Mesothelial cell of epicardium (in vitro differentiated cells): Measurements from ENCODE around the gene KTN1. TPM values are rescaled to one million over a fixed set of nuclear protein-coding genes. Genes with fewer than 3 reads are reported as not detected.

Source experiments
- DNase-seq, 2 experiments: peaks; one replicate each; pipeline ENCODE4 v3.0.0; 2021; ENCODE audit warnings: low spot score in 2 of 2; ENCODE audit not compliant: unreplicated experiment in 2 of 2
- H3K27ac Mint-ChIP-seq: 2 replicates; pipeline ENCODE4 v1.8.0; 2021; ENCODE audit warnings: mixed read lengths
- H3K27me3 Mint-ChIP-seq: 2 replicates; pipeline ENCODE4 v1.8.0; 2021; ENCODE audit warnings: low read depth, mixed read lengths
- H3K36me3 Mint-ChIP-seq: 2 replicates; pipeline ENCODE4 v1.8.0; 2021; ENCODE audit warnings: mixed read lengths
- H3K4me1 Mint-ChIP-seq: 2 replicates; pipeline ENCODE4 v1.8.0; 2021; ENCODE audit warnings: mixed read lengths
- H3K4me3 Mint-ChIP-seq: 2 replicates; pipeline ENCODE4 v1.8.0; 2021; ENCODE audit warnings: mild to moderate bottlenecking, moderate library complexity, mixed read lengths
- H3K9me3 Mint-ChIP-seq: 2 replicates; pipeline ENCODE4 v1.8.0; 2021; ENCODE audit warnings: mixed read lengths
- total RNA-seq: library from RNA; stranded (reverse); gene quantifications from 3 replicates; pipeline ENCODE4 v1.2.1, GENCODE V29; 2021
- TF ChIP-seq, protein P1 (sequence below): fragments of 200-600 bp; sonication (generic); IDR thresholded peaks from one replicate; pipeline ENCODE4 v1.5.0; 2021; ENCODE audit warnings: antibody characterized with exemption; ENCODE audit not compliant: unreplicated experiment

KTN1 gene
- total RNA-seq, 1 donor from 2014 or later = 153 TPM

- H3K27ac Mint-ChIP-seq = no peak overlapping the region
- H3K9me3 Mint-ChIP-seq = no peaks in the 10 kb centered on the region
- no peak overlapping the region for H3K4me3 Mint-ChIP-seq
- no peaks in the 10 kb centered on the region for H3K36me3 Mint-ChIP-seq
- H3K4me1 Mint-ChIP-seq = peaks cover 53% of the 10 kb centered on the region
- TF ChIP-seq, protein P1, sequence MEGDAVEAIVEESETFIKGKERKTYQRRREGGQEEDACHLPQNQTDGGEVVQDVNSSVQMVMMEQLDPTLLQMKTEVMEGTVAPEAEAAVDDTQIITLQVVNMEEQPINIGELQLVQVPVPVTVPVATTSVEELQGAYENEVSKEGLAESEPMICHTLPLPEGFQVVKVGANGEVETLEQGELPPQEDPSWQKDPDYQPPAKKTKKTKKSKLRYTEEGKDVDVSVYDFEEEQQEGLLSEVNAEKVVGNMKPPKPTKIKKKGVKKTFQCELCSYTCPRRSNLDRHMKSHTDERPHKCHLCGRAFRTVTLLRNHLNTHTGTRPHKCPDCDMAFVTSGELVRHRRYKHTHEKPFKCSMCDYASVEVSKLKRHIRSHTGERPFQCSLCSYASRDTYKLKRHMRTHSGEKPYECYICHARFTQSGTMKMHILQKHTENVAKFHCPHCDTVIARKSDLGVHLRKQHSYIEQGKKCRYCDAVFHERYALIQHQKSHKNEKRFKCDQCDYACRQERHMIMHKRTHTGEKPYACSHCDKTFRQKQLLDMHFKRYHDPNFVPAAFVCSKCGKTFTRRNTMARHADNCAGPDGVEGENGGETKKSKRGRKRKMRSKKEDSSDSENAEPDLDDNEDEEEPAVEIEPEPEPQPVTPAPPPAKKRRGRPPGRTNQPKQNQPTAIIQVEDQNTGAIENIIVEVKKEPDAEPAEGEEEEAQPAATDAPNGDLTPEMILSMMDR = no peak
- no peaks in the 10 kb centered on the region for H3K27me3 Mint-ChIP-seq
- DNase-seq = no peak
Measured at GRCh38 chr14:55583942-55584468, 4.0 kb downstream of the KTN1 start.

DNA sequence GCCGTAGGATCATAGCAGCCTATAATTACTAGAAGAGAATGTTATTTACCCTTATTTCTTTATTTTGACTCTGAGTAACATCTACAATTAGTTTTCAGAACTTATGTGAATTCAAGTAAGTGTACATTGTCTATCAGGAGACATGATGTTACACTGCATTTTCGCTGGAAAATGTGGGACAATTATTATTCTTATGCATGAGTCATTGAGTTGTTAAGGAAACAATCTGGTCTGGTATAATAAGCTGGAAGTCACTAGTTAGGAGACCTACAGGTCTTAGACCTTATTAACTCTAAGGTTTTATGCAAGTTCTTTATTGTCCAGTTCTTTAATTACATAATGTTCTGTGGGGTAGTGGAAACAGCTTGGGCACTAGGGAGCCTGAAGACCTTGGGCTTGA, 5.8 kb downstream of the KTN1 start:
- Mint-ChIP-seq H3K27me3 (no peaks in the 10 kb centered on the region), H3K4me1 (peaks cover 52% of the 10 kb centered on the region), H3K4me3 (no peak overlapping the region), H3K9me3 (no peaks in the 10 kb centered on the region), H3K36me3 (no peaks in the 10 kb centered on the region), H3K27ac (no peak overlapping the region)
- DNase-seq = no peak
- TF ChIP-seq, protein P1 = no peak

- H3K27ac Mint-ChIP-seq = no peak overlapping the region
- TF ChIP-seq, protein P1 = no peak
- H3K9me3 Mint-ChIP-seq = no peaks in the 10 kb centered on the region
- no peaks in the 10 kb centered on the region for H3K27me3 Mint-ChIP-seq
- H3K4me3 Mint-ChIP-seq = no peak overlapping the region
- H3K36me3 Mint-ChIP-seq = no peaks in the 10 kb centered on the region
- DNase-seq = no peak
- peaks cover 47% of the 10 kb centered on the region for H3K4me1 Mint-ChIP-seq
Measured at GRCh38 chr14:55586411-55586810, 6.4 kb downstream of the KTN1 start.

GRCh38 chr14:55587847-55588246, 7.8 kb downstream of the KTN1 start:
- H3K4me3 Mint-ChIP-seq = no peak overlapping the region
- no peaks in the 10 kb centered on the region for H3K9me3 Mint-ChIP-seq
- TF ChIP-seq, protein P1 = no peak
- H3K36me3 Mint-ChIP-seq = no peaks in the 10 kb centered on the region
- no peak for DNase-seq
- no peaks in the 10 kb centered on the region for H3K27me3 Mint-ChIP-seq
- peaks cover 48% of the 10 kb centered on the region for H3K4me1 Mint-ChIP-seq
- no peak overlapping the region for H3K27ac Mint-ChIP-seq

DNA sequence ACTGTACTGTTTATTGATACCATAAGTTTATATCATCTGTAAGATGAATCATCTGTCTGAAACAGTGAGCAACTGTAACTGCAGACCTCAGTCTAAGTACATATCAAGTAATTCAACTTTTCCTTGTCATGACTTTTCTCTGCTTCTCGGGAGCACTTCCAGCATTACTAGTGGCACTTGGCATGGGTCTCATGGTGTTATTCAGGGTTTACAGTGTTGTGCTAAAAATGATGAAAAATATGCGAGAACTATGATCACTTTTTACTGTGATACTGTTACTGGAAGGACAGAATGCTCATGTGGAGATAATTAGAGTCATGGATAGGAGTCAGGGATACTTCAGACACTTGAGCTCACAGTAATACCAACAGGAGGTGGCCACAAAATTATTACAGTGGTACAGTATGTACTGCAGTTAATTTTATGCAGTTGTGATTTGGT, 8.3 kb downstream of the KTN1 start:
- Mint-ChIP-seq H3K27ac (no peak overlapping the region), H3K27me3 (no peaks in the 10 kb centered on the region), H3K4me3 (no peak overlapping the region), H3K4me1 (peaks cover 48% of the 10 kb centered on the region), H3K9me3 (no peaks in the 10 kb centered on the region), H3K36me3 (no peaks in the 10 kb centered on the region)
- TF ChIP-seq, protein P1 = no peak
- DNase-seq = no peak

DNA sequence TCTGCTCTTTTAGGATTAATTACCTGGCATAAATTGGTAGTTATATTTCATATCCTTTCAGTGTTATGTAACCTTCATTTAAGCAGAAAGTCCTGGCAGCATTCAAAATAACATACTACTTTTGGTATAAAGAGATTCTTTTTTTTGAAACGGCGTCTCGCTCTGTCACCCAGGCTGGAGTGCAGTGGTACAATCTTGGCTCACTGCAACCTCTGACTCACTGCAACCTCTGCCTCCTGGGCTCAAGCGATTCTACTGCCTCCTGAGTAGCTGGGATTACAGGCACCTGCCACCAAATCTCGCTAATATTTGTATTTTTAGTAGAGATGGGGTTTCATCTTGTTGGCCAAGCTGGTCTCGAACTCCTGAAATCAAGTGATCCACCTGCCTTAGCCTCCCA, 9.2 kb downstream of the KTN1 start:
- DNase-seq = no peak
- Mint-ChIP-seq H3K9me3 (no peaks in the 10 kb centered on the region), H3K36me3 (no peaks in the 10 kb centered on the region), H3K27me3 (no peaks in the 10 kb centered on the region), H3K27ac (no peak overlapping the region), H3K4me1 (peaks cover 55% of the 10 kb centered on the region), H3K4me3 (no peak overlapping the region)
- TF ChIP-seq, protein P1 = no peak
